K562 (cell line): ENCODE data around the gene COL20A1. TPM values are rescaled to one million over a fixed set of nuclear protein-coding genes. Genes with fewer than 3 reads are reported as not detected.

Source experiments
- ATAC-seq: fragments of 200-7000 bp; cut with Tn5 transposase; 3 replicates; pipeline ENCODE4 v1.9.1; 2020; ENCODE audit warnings: moderate library complexity
- BruUV-seq: library from RNA; stranded (reverse); fragments of 400-500 nt; replicated peaks from 2 replicates; lab custom pipeline; 2021; lab: Mats Ljungman, UMichigan
- CTCF ChIA-PET: fragments of 300-600 bp; formaldehyde crosslinking; extraction: SDS; loops from one replicate; lab custom pipeline; 2021; ENCODE audit warnings: low intra/inter-chr PET ratio; lab: Yijun Ruan, JAX
- POLR2A ChIA-PET: fragments of 300-600, 350-650 bp; sonication (Branson Sonifier 250); formaldehyde crosslinking; extraction: SDS; loops from one replicate; lab custom pipeline; 2021; ENCODE audit warnings: antibody characterized with exemption, inconsistent platforms; lab: Yijun Ruan, JAX
- DNase-seq, 4 experiments: peaks; one replicate each; pipeline versions ENCODE4 v3.0.0 to v3.0.0-alpha.2; 2011 to 2018; ENCODE audit warnings: low spot score in 3 of 4, mixed read lengths in 3 of 4; ENCODE audit errors: extremely low read depth in 1 of 4
- FAIRE-seq: peaks from 2 replicates; lab custom pipeline; 2011; peaks lifted over from hg19 to GRCh38; lab: Jason Lieb, UNC
- H2AFZ ChIP-seq: 2 replicates; pipeline ENCODE4 v1.6.0; 2011; ENCODE audit warnings: low read depth, low read length, control low read depth, inconsistent platforms
- H3K27ac ChIP-seq: fragments of 200-600 bp; 3 replicates; pipeline ENCODE4 v1.8.0; 2011; ENCODE audit warnings: low read depth, mild to moderate bottlenecking, control low read depth, inconsistent platforms, low read length, moderate library complexity, mixed read lengths; ENCODE audit errors: extremely low read depth
- H3K27me3 ChIP-seq, 2 experiments: fragments of 300-600 bp in 1 of 2; 2 replicates in 1 of 2; 3 replicates in 1 of 2; pipeline versions ENCODE4 v1.6.0 to v1.8.0; 2011; ENCODE audit warnings: inconsistent platforms in 2 of 2, low read length in 2 of 2, mild to moderate bottlenecking in 1 of 2, mixed read lengths in 1 of 2, moderate library complexity in 1 of 2; ENCODE audit not compliant: control insufficient read depth in 2 of 2, insufficient read depth in 2 of 2
- H3K36me3 ChIP-seq: fragments of 300-600 bp; 3 replicates; pipeline ENCODE4 v1.8.0; 2011; ENCODE audit warnings: mild to moderate bottlenecking, low read length, inconsistent platforms; ENCODE audit not compliant: control insufficient read depth, insufficient read depth
- H3K4me1 ChIP-seq, 2 experiments: fragments of 200-600 bp in 1 of 2; replicated peaks in 1 of 2; 2 replicates in 1 of 2; 3 replicates in 1 of 2; pipeline versions ENCODE4 v1.5.1 to v1.8.0; 2011; ENCODE audit warnings: inconsistent platforms in 2 of 2, low read length in 2 of 2, mild to moderate bottlenecking in 1 of 2, mixed read lengths in 1 of 2, moderate library complexity in 1 of 2; ENCODE audit not compliant: control insufficient read depth in 2 of 2, insufficient read depth in 2 of 2
- H3K4me2 ChIP-seq: 2 replicates; pipeline ENCODE4 v1.6.1; 2011; ENCODE audit warnings: low read length, control low read depth, inconsistent platforms, mixed read lengths; ENCODE audit not compliant: insufficient read depth
- H3K4me3 ChIP-seq: fragments of 200-600 bp; sonication (generic), shearing (Covaris generic); 2 replicates; pipeline ENCODE4 v1.5.1; 2016; ENCODE audit warnings: control low read depth, inconsistent platforms
- H3K79me2 ChIP-seq: fragments of 200-600 bp; 3 replicates; pipeline ENCODE4 v1.8.0; 2011; ENCODE audit warnings: low read length, inconsistent platforms; ENCODE audit not compliant: control insufficient read depth, insufficient read depth
- H3K9ac ChIP-seq, 2 experiments: 2 replicates each; pipeline versions ENCODE4 v1.6.0 to v1.6.1; 2011; ENCODE audit warnings: low read depth in 2 of 2, low read length in 2 of 2, control low read depth in 1 of 2, inconsistent platforms in 1 of 2, mild to moderate bottlenecking in 1 of 2, mixed read lengths in 1 of 2; ENCODE audit not compliant: insufficient read depth in 1 of 2
- H3K9me1 ChIP-seq: one replicate; pipeline ENCODE4 v1.6.0; 2011; ENCODE audit warnings: inconsistent platforms, mild to moderate bottlenecking, low read length, moderate library complexity; ENCODE audit not compliant: control insufficient read depth, insufficient read depth
- H3K9me3 ChIP-seq: replicated peaks from 2 replicates; pipeline ENCODE4 v1.5.1; 2011; ENCODE audit warnings: low read depth, low read length, inconsistent platforms; ENCODE audit not compliant: control insufficient read depth, insufficient read depth
- H4K20me1 ChIP-seq: replicated peaks from 2 replicates; pipeline ENCODE4 v1.6.1; 2011; ENCODE audit warnings: low read length, inconsistent platforms, mixed read lengths; ENCODE audit not compliant: control insufficient read depth, insufficient read depth
- EP300 ChIP-seq: IDR thresholded peaks from 2 replicates; pipeline ENCODE4 v1.6.1; 2012; ENCODE audit warnings: low read length, improper control_type of control experiment
- POLR2G ChIP-seq: fragments of 200-400 bp; formaldehyde crosslinking; IDR thresholded peaks from 2 replicates; pipeline ENCODE4 v1.6.1; 2017; ENCODE audit warnings: low read depth, mild to moderate bottlenecking, antibody characterized with exemption, low read length, moderate library complexity
- RBM22 ChIP-seq: fragments of 200-400 bp; formaldehyde crosslinking; IDR thresholded peaks from 2 replicates; pipeline ENCODE4 v1.6.1; 2018; ENCODE audit warnings: low read length, low read depth; ENCODE audit not compliant: poor library complexity, severe bottlenecking
- WGBS: fragments of 100-300 bp; shearing (Covaris generic); methylation state at CpG from one replicate; pipeline ENCODE4 v1.1.6; 2016; ENCODE audit warnings: low coverage, mixed read lengths; ENCODE audit not compliant: insufficient coverage; ENCODE audit errors: missing lambda C conversion rate; 5-methylcytosine and 5-hydroxymethylcytosine counted together
- in situ Hi-C: fragments of 300-500 bp; cut with MboI; formaldehyde crosslinking; loops from 4 replicates; pipeline ENCODE4 v1.15.0; 2018; ENCODE audit warnings: inconsistent platforms, mixed read lengths
- intact Hi-C: fragments of 100-400 bp; cut with micrococcal nuclease; formaldehyde crosslinking; loops from 2 replicates; pipeline ENCODE4 v1.14.2; 2022
- polyA plus RNA-seq, 8 experiments: library from polyadenylated mRNA; depleted of rRNA in 4 of 8; stranded (reverse) in 5 of 8; unstranded in 3 of 8; fragments of >200 nt; fragmentation: Nextera tagmentation in 2 of 8; fragmentation: Illumina TruSeq in 1 of 8; extraction: Ambion mirVana in 2 of 8; extraction: Trizol in 1 of 8; gene quantifications; 2 replicates each; pipeline versions ENCODE4 v1.2.1 to v1.2.3, GENCODE V29; 2011 to 2014; ENCODE audit warnings: inconsistent platforms in 1 of 8, missing spikeins in 1 of 8
- total RNA-seq, 7 experiments: library from RNA; depleted of rRNA in 6 of 7; stranded (reverse); fragments of >200 nt in 6 of 7; fragmentation: Illumina TruSeq in 2 of 7; extraction: Trizol in 2 of 7; gene quantifications; 2 replicates each; pipeline versions ENCODE4 v1.2.1 to v1.2.3, GENCODE V29; 2011 to 2021; ENCODE audit warnings: low replicate concordance in 1 of 7

The COL20A1 gene
- total and polyA plus RNA-seq, 9 of the 15 experiments (the other 6 are each of a cell fraction or from before 2014, with no cell fraction given), result not detected

DNA sequence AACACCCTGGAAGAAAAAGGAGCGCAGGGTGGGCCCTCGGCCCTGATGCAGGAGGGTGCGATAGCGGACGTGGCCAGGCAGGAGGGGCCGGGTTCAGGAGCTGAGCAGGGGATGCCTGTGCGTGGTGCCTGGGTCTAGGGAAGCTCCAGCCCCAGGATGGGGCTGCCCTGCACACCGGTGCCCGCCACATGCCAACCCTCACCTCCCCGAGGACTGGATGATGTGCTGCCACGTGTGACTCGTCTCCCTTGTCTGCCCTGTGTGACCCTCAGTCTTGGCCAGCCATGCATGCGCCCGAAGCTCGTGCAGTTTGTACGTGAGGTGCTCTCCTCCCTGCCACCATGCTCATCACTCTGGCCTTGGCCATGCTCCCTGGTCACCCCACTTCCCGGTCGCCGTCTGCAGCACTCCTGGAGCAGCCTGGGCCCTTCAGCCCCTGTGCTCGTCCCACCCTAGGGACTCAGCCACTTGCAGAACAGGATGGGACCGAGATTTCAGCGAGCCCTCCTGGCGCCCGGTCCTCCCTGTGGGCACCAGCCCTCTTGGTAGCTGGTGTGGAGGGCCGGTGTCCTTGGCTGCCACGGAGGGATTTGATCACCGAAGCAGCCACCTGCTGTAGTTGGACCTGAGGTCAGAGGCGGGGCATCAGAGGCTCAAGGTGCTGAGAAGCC lies 4.3 kb upstream of the COL20A1 start:
- Histone ChIP-seq H3K9ac (no peak overlapping the region), H3K9me3 (no peaks in the 10 kb centered on the region), H4K20me1 (peaks cover 25% of the 10 kb centered on the region), H3K4me3 (no peak overlapping the region), H3K4me2 (no peak overlapping the region), H3K36me3 (peaks cover 44% of the 10 kb centered on the region; the same call in 2 of the 3 replicates), H3K27me3 (no peaks in the 10 kb centered on the region), H3K79me2 (no peaks in the 10 kb centered on the region), H3K27ac (no peak overlapping the region), H2AFZ (no peak overlapping the region), H3K4me1 (peaks cover 0 to 50% of the 10 kb centered on the region in 2 experiments; a peak in 2 of 5 replicates), H3K9me1 (peaks cover 10% of the 10 kb centered on the region)
- DNase-seq (no peak), ATAC-seq (no peak), FAIRE-seq (no peak)
- POLR2A ChIA-PET, result interaction anchor here (0.6 to 1.2 kb wide), 2 partner anchors 12 to 136 kb away, joined by 3 to 5 read pairs; no protein-coding TSS in a partner anchor
- in situ Hi-C loops (no loop called here), intact Hi-C loops (no loop called here)
- TF ChIP-seq EP300, result no peak
- peak; percentile 60 for TF ChIP-seq POLR2G
- peak; percentile 70 for TF ChIP-seq RBM22
- CTCF ChIA-PET, result no interaction called here
- TSS peak; percentile 40 for BruUV-seq
- 90% methylated on average over 22 of the region's 28 CpGs for WGBS
